Activated CD4-positive, alpha-beta T cell treated with anti-CD3 and anti-CD28 coated beads, Interleukin-2, amount 50 U/mL, for 16 hours (primary cell): ENCODE results near the gene EMID1.
"Not testable (repeated sequence)": the region's sequence is repeated elsewhere in the genome, so short reads cannot be mapped to it uniquely, and the experiment has no call there.

Experiments
- DNase-seq: peaks from one replicate; pipeline ENCODE4 v3.0.0-alpha.2; 2020

Gene EMID1

DNA sequence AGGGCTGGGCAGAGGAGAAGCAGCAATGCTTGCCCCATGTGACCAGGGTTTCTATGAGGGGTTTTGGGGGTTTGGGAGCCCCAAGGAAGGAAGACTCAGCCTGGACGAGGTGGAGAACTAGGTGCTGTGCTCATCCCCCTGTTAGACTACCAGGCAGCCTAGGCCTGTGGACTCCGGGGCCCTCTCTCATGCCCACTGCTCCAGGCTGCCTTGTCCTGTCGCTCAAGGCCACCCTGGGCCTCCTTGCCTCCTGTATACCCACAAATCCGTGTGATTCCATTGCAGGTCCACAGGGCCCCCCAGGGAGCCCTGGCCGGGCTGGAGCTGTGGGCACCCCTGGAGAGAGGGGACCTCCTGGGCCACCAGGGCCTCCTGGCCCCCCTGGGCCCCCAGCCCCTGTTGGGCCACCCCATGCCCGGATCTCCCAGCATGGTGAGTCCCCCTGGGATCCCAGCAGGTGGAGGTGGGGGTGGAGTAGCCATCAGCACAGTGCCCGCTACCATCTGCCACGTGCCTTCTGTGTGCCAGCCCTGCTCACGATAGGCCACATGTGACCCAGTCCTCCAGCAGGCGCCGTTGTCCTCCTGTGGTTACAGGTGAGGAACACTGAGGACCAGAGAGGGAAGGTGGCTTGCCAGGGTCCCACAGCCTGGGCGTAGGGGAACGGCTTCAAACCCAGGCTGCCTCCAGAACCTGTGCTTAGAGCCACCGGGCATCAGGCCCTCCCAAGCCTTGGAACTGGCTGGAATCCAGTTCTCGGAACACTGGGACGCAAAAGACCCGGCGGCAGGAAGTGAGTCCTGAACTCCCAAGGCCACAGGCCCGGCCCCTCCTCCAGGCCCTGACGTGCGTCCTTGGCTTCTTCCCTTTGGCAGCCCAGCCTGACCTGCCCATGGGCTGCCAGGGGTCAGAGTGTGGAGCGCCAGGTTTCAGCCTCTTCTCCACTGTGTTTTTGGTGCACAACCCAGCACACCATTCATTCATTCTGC, 26.6 kb downstream of the EMID1 start:
- DNase-seq, result no peak

DNA sequence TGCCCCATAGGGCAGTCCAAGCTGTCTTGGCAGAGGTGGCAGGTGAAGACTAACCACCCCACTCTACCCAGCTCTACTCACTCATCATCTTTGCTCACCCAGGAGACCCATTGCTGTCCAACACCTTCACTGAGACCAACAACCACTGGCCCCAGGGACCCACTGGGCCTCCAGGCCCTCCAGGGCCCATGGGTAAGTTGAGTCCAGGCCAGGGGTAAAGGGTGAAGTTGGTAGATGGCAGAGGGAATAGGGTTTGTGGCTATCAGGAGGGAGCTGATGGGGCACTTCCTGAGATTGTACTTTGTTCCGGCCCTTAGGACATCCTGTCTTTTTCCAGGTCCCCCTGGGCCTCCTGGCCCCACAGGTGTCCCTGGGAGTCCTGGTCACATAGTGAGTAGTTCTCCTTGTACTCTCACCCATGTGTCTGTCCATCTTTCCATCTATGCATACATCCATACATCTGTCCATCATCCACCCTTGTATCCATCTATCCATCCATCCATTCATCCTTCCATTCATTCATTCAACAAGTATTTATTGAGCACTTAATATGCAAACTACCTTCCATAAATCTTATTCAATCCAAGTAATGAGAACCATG, 27.7 kb downstream of the EMID1 start:
- DNase-seq, result no peak

DNA sequence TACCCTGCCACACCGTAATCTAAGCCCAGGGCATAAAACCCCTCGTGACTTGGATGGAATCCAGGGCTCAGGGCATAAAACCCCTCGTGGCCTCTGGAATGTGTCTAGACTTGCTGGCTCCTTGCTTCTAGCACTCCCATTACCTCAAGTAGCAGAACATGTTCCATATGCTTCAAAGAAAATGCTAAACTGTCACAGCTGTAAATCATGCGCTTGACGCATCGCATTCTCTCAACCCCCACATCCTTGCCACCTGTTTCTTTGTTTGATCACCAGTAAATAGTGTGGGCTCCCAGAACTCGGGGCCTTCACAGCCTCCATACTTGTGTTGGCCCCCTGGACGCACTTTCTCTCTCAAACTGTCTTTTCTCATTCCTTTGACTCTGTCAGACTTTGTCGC, 34.8 kb downstream of the EMID1 start:
- not testable (repeated sequence) for DNase-seq

DNA sequence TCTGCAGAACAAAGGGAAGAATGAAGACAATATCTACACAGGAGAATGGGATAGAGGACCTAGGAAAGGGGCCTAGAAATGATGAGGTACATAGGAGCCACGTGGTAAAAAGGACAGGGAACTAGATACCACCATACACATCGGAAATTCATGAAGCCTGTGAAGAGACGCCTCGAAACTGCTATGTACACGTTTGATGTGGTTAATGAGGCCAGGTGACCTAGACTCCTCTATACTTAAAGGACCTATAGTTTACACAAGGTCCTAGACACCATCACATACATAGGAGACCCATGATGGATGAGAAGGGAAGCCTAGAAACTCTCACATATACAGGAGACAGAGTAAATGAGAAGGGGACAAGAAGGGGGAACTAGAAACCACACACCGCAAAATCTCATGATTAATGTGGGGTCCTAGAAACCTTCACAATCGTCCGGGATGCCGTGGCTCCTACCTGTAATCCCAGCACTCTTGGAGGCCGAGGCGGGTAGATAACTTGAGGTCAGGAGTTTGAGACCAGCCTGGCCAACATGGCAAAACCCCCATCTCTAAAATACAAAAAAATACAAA, 38.3 kb downstream of the EMID1 start:
- DNase-seq, result no peak

DNA sequence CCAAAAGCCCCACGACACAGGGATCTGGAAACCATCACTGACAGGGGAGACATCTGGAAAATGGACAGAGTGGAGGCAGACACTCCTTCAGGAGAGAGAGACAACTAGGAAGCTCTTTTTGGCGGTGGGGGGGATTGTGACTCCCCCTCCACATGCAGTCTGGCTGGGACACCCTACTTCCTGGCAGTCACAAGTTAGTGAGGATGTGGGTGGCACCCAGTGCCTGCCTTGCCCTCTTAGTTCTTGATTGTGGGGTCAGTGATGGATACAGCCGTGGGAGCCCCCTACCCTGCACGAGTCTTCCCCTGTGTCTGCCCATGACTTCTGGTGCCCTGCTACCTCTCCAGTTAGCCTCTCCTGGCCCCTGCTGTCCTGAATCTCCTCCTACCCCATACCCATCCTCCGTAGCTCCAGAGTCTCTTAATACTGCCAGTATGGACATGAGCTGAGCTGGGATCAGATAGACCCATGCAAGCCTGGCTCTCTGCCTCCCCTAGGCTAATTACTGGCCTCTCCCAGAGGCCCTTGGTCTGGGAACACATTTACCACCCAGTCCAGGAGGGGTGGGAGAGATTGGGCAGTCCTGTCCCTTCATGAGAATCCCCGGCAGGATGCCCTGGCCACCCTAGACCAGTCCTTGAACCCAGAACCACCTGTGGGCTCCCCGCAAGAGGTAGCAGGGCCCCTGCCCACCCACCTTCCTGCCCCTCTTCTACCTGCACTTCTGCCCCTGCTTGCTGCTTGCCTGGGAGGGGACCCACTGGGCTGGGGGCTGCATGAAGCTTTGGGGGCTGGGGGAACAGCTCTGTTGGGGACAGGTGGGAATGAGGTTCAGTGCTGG, 39.3 kb downstream of the EMID1 start:
- no peak for DNase-seq

DNA sequence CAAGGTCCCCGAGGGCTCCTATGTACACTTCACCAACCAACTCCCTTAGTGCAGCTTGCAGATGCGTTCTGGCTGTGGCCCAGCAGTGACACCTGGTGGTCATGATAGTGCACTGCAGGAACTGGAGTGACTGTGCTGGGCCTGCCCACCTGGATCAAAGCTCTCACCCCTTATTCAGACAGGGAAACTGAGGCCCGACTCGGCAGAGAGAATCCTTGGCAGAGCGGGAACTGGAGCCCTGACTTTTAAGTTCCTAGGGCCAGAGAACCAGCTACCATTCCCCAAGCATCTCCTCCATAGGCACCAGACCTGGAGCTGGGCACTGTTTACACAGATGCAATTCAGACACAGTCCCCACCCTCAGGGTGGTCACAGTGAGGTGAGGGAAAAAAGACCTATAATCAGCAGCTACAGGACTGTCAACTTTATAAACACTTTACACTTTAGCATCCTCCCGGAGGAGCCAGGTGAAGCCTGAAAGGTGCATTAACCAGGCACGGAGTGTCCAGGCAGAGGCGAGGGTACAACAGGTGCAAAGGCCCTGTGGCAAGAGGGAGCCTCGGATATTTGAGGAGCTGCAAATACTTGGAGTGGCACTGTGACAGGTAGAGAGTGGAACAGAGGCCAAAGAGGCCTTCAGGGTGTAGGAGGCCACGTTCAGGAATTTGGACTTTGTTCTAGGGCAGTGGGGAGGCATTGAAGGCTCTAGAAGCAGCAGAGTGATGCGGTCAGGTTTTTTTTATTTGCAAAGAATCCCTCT, 40.1 kb downstream of the EMID1 start:
- DNase-seq, result peak; percentile 73

DNA sequence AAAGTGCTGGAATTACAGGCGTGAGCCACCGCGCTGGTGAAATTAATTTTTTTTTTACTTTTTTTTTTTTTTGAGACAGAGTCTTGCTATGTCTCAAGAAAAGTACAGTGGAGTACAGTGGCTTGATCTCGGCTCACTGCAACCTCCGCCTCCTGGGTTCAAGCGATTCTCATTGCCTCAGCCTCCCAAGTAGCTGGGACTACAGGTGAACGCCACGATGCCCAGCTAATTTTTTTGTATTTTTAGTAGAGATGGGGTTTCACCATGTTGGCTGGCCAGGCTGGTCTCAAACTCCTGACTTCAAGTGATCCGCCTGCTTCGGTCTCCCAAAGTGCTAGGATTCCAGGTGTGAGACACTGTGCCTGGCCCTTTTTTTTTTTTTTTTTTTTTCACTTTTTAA, 42.2 kb downstream of the EMID1 start:
- not testable (repeated sequence) for DNase-seq

DNA sequence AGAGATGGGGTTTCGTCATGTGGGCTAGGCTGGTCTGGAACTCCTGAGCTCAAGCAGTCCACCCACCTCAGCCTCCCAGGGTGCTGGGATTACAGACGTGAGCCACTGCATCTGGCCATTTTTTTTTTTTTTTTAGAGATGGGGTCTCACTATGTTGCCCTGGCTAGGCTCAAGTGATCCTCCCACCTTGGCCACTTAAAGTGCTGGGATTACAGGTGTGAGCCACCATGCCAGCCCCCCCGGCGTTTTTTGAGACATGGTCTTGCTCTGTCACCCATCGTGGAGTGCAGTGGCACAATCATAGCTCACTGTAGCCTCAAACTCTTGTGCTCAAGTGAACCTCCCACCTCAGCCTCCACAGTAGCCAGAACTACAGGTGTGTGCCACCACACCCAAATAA, 45.6 kb downstream of the EMID1 start:
- DNase-seq, result no peak

DNA sequence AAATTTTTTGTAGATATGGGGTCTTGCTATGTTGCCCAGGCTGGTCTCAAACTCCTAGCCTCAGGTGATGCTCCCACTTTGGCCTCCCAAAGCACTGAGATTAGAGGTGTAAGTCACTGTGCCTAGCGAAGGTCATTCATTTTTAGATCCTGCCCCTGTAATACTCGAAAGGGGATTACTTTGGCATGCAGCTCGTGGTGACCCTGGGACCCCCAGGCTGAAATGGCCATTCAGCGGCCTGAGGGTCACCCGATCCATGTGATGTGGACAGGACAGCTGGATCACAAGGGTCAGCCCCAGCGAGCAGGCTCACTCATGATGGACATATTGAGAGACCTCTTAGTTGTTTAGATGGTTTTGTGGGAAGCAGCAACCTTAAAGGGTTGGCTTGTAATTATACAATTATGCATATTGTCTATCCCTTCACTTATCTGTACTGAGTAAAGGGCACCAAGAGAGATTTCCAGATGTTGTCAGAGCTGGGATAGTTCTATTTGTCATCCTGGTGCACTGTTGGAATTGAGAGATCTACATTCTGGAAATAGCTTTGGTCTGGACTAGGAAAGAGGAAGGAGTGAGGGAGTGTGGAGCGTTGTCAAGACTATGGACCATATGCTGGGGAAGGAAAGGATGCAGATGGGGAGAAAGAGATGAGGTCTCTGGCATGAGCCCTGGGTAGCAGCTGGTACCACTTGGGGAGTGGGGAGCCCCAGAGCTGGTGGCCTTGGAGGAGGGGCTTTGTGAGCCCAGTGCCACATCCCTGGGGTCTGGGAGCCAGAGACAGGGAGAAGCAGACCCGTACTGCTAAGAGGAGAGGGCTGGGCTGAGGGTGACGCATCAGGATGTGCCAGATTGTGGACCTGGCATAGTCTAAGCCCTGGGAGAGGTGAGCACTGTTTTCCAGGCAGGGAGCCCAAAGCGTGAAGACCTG, 46.5 kb downstream of the EMID1 start:
- no peak for DNase-seq

DNA sequence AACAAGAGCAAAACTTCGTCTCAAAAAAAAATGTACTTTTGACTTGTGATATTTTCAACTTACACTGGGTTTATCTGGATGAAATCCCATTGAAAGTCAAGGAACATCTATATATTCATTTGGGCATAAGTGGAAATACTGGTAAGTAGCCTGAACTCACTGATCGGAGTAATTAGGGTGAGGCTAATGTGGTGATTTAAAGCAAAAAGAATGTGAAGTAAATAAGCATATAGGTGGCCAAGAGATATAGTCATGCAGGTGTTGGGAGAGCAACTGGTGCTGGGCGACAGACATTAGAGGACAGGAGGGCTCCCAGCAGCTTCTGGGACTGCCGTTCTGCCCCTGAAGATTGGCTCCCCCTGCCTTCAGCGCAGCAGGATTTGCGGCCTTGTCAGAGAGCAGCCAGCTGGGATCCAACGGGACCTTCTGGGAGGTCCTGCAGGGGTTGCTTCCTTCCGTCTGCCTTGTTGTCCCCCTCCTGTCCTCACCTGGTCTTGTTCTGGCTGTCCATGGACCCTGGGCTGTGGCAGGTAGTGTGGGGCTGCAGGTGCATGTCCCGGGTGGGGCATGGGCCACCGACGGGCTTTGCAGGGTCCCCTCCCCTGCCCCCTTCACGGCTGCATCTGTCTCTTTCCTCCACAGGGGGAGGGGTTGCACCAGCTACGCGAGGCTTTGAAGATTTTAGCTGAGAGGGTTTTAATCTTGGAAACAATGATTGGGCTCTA, 48.0 kb downstream of the EMID1 start:
- no peak for DNase-seq

DNA sequence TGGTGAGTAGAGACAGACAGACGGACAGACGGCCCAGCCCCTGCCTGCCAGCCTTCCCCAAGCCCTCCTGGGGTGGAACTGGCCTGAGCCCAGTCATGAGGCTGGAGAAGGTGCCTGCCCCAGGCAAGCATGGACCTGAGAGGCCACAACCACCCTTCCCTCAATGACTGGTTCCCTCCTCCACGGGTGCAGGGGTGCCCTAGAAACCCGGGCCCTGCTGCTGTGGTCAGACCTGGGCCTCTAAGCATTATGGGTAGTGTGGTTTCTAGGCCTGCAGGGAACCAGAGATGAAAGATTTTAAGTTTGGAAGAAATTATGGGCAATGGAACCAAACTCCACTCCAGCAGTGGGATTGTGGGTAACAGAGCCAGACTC, 48.6 kb downstream of the EMID1 start:
- no peak for DNase-seq

DNA sequence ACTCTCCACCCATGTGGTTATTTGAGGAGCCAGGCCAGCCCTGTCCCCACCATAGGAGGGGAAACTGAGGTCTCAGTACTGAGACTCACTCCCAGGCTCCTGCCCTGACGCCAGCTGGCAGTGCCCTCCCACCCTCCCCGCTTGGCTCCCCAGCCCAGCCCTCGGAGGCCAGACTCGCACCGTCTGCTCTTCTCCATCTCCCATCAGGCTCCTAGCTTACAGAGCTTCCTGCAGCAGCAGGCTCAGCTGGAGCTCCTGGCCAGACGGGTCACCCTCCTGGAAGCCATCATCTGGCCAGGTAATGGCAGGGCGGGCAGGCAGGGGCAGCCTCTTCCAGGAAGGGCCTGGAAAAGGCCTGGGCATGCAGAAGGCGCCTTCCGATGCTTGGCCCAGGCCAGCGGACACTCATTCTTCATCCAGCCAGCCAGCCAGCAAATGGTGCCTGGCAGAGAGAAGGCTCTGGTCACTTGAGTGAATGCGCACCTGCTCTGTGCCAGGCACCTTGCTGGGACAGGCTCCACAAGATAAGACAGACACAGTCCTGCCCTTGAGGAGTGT, 49.4 kb downstream of the EMID1 start:
- no peak for DNase-seq

DNA sequence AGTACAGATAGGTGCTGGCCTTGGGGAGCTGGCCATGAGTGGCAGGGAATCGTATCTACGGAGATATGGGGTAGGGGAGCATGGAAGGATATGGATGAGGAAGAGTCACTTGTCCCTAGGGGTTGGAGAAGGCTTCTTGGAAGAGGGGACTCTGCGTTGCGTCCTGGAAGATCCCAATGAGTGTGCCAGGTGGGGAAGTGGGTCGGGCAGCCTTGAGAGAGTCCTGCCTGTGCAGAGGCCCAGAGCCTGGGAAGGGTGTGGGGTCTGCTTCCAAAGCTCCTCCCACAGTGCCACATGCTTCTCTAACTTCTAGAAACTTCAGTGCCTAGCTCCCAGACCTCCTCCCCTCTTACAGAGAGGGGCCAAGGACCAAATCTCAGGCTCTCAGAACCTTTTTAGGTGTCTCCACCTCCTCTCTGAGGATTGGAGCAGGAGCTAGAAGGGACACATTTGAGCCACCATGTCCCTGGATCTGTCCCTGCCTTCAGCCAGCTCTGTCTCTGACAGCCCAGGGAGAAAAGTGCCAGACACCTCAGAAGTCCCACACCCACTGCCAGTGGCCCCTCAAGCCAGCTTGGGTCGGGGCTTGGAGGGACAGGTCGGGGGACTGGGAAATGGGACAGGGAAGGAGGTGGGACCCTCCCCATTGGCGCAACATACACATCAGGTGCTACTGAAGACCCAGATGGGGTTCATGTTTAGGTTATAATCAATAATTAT, 51.1 kb downstream of the EMID1 start:
- DNase-seq, result no peak

DNA sequence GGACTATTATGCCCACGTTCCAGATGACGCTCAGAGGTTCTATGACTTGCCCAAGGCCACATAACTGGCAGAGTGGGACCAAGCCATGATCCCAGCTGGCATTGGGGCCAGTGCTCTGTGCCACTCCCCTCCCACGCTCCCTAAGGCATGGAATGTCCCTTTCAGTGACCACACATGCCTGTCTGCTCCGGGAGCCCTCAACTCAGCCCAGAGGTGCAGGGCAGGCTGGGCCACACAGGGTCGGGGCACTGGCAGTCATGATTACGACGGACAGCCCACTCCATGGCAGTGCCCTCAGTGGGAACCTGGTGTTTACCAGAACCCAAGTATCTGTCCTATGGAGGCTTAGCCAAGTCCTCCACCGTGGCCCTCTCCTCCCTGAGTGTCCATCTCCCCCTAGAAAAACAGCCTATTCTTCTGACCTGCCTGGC, 52.1 kb downstream of the EMID1 start:
- DNase-seq, result no peak

DNA sequence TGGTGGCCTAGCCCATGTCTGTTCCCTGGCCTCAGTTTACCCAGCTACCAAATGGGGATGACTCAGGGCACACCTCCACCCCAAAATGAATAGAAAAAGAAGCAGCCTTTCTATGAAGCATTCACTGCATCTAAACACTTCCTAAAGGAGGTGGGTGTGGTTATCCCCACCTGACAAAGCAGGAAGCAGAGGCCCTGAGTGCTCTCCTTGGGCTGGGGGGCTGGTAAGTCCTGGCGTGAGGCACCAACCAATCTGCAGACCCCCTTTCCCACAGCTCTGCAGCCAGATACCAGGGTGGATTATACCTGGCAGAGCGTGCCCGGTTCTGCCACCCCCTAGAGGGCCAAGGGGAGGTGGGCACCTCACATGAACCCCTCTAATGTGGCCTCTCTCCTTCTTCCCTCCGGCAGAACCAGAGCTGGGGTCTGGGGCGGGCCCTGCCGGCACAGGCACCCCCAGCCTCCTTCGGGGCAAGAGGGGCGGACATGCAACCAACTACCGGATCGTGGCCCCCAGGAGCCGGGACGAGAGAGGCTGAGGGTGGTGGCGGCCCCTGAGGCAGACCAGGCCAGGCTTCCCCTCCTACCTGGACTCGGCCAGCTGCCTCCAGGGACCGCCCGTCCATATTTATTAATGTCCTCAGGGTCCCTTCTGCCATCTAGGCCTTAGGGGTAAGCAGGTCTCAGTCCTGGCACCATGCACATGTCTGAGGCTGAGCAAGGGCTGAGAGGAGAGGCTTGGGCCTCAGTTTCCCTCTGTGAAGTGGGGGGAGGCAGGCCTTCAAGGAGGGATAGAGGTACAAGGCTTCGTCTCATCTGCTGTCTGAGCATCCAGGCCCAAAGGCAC, 52.9 kb downstream of the EMID1 start:
- no peak for DNase-seq

DNA sequence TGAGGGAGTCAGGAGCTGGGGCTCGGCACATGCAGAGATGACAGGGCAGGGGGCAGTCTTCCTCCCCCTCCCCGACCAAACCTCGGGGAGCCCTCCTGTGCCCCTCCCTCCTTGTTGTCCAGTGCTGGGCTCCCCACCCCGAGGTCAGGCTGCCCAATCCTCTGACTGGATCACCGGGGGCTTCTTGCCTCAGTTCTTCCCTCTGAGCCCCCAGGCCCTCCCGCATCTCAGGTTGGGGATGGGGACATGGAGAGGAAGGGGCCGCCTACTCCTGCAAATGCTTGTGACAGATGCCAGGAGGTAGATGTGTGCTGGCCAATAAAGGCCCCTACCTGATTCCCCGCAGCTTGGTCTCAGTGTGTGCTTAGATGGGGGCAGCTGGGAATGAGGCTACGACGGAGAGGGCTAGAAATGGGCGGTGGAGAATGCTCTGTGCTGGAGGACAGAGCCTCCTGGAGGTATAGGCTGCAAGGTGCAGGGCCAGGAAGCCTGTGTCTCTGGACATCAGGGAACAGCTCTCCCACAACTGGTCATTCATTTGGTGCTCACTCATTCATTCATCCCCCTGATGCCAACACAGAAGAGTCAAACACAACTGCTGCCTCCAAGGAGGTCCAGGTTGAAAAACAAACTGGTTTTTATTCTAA, 53.7 kb downstream of the EMID1 start:
- no peak for DNase-seq

DNA sequence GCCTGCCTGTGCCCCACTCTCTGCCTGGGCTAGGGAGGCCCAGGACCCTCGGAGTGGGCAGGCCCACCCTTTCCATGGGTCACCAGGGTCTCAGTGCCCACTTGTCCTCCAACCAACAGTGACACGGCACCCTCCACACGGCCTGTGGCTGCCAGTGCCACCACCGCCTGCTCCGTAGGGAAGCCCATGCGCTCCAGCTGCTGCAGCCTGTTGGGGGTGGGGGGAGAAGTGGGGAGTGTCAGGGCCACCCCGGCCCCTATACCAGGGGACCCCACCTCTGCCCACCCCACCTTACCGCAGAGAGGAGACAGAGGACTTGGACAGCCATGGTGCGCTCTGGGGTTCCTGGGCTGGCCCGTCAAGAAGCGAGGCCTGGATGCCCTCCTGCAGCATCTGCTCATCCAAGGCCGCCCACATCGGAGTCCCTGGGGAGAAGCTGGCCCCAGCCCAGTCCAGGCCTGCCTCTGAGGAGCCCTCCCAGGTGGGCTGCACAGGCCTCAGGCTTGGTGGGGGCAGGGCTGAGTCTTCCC, 54.4 kb downstream of the EMID1 start:
- DNase-seq, result no peak
